H1 (cell line): ENCODE measurements around the gene DNMT1. TPM values are rescaled to one million over a fixed set of nuclear protein-coding genes. Genes with fewer than 3 reads are reported as not detected.

ENCODE experiments used
- CTCF ChIA-PET: fragments of 300-600 bp; sonication (Branson Sonifier 250); formaldehyde crosslinking; loops from one replicate; lab custom pipeline; 2021; ENCODE audit not compliant: partially characterized antibody; lab: Charles Lee
- POLR2A ChIA-PET: fragments of 300-600 bp; sonication (Branson Sonifier 250); formaldehyde crosslinking; loops from one replicate; lab custom pipeline; 2021; ENCODE audit warnings: inconsistent platforms; ENCODE audit not compliant: partially characterized antibody; lab: Charles Lee
- DNase-seq, 2 experiments: peaks; one replicate each; pipeline versions ENCODE4 v3.0.0 to v3.0.0-alpha.2; 2010 to 2022; ENCODE audit warnings: low spot score in 2 of 2, low read depth in 1 of 2, mixed read lengths in 1 of 2
- FAIRE-seq: peaks from 2 replicates; lab custom pipeline; 2011; peaks lifted over from hg19 to GRCh38; lab: Jason Lieb, UNC
- H2AFZ ChIP-seq: 2 replicates; pipeline ENCODE4 v1.8.1; 2012; ENCODE audit warnings: low read length, inconsistent platforms
- H2AK5ac ChIP-seq: 2 replicates; pipeline ENCODE4 v1.6.1; 2013; ENCODE audit warnings: low read depth, low read length
- H2BK120ac ChIP-seq: replicated peaks from 2 replicates; pipeline ENCODE3; 2013; ENCODE audit warnings: low read depth, low read length, inconsistent platforms
- H2BK12ac ChIP-seq: 2 replicates; pipeline ENCODE4 v1.6.1; 2013; ENCODE audit warnings: low read depth, low read length
- H2BK15ac ChIP-seq: 2 replicates; pipeline ENCODE4 v1.6.1; 2013; ENCODE audit warnings: low read length
- H2BK20ac ChIP-seq: 2 replicates; pipeline ENCODE4 v1.6.1; 2013; ENCODE audit warnings: low read length
- H2BK5ac ChIP-seq: 2 replicates; pipeline ENCODE4 v1.6.1; 2013; ENCODE audit warnings: low read depth, low read length
- H3K14ac ChIP-seq: 2 replicates; pipeline ENCODE4 v1.6.1; 2013; ENCODE audit warnings: inconsistent platforms; ENCODE audit not compliant: insufficient read length
- H3K18ac ChIP-seq: 2 replicates; pipeline ENCODE4 v1.6.1; 2013; ENCODE audit warnings: low read length; ENCODE audit errors: extremely low read depth
- H3K23ac ChIP-seq: 2 replicates; pipeline ENCODE4 v1.6.1; 2013; ENCODE audit warnings: inconsistent platforms; ENCODE audit not compliant: insufficient read length
- H3K23me2 ChIP-seq: 2 replicates; pipeline ENCODE4 v1.6.1; 2013; ENCODE audit warnings: low read depth, low read length
- H3K27ac ChIP-seq: 2 replicates; pipeline ENCODE4 v1.6.1; 2011; ENCODE audit warnings: low read depth, low read length, inconsistent platforms
- H3K27me3 ChIP-seq, 4 experiments: replicated peaks in 1 of 4; 1 replicate in 1 of 4; 2 replicates in 3 of 4; pipeline versions ENCODE4 v1.6.1 to v1.8.1; 2011 to 2013; ENCODE audit warnings: low read length in 3 of 4, mild to moderate bottlenecking in 3 of 4, inconsistent platforms in 2 of 4, mixed read lengths in 2 of 4, moderate library complexity in 1 of 4; ENCODE audit not compliant: control insufficient read depth in 3 of 4, insufficient read depth in 3 of 4; ENCODE audit errors: extremely low read depth in 1 of 4
- H3K36me3 ChIP-seq, 4 experiments: 2 replicates each; pipeline versions ENCODE4 v1.6.1 to v1.8.1; 2011 to 2013; ENCODE audit warnings: mild to moderate bottlenecking in 4 of 4, low read length in 3 of 4, moderate library complexity in 2 of 4, control low read depth in 1 of 4, inconsistent platforms in 1 of 4; ENCODE audit not compliant: insufficient read depth in 4 of 4, control insufficient read depth in 2 of 4
- H3K4ac ChIP-seq: replicated peaks from 2 replicates; pipeline ENCODE3; 2013; ENCODE audit warnings: low read length, low read depth, mixed read lengths, inconsistent platforms; ENCODE audit not compliant: insufficient read length
- H3K4me1 ChIP-seq, 4 experiments: replicated peaks in 1 of 4; 1 replicate in 1 of 4; 2 replicates in 3 of 4; pipeline versions ENCODE4 v1.6.1 to v1.8.1; 2011 to 2013; ENCODE audit warnings: low read length in 3 of 4, inconsistent platforms in 2 of 4, mixed read lengths in 1 of 4; ENCODE audit not compliant: insufficient read depth in 4 of 4, control insufficient read depth in 3 of 4
- H3K4me2 ChIP-seq, 2 experiments: 2 replicates each; pipeline versions ENCODE4 v1.6.1 to v1.8.1; 2011 to 2013; ENCODE audit warnings: low read depth in 2 of 2, low read length in 2 of 2, control low read depth in 1 of 2, inconsistent platforms in 1 of 2, mild to moderate bottlenecking in 1 of 2; ENCODE audit not compliant: insufficient read depth in 1 of 2
- H3K4me3 ChIP-seq, 4 experiments: fragments of 200-600, 300-600 bp in 1 of 4; sonication (generic), shearing (Covaris generic), sonication (Bioruptor Twin) in 1 of 4; 2 replicates each; pipeline versions ENCODE4 v1.5.1 to v1.8.1; 2011 to 2016; ENCODE audit warnings: low read length in 4 of 4, low read depth in 3 of 4, control low read depth in 2 of 4, inconsistent platforms in 2 of 4, mild to moderate bottlenecking in 2 of 4, mixed read lengths in 1 of 4, moderate library complexity in 1 of 4; ENCODE audit not compliant: insufficient read depth in 2 of 4; ENCODE audit errors: extremely low read depth in 1 of 4
- H3K56ac ChIP-seq: replicated peaks from 2 replicates; pipeline ENCODE3; 2013; ENCODE audit warnings: low read depth, mild to moderate bottlenecking, mixed read lengths, low read length, inconsistent platforms; ENCODE audit not compliant: insufficient read length
- H3K79me1 ChIP-seq: 2 replicates; pipeline ENCODE4 v1.6.1; 2013; ENCODE audit warnings: low read depth, low read length, control low read depth
- H3K79me2 ChIP-seq, 2 experiments: 2 replicates each; pipeline versions ENCODE4 v1.6.1 to v1.8.1; 2012 to 2013; ENCODE audit warnings: low read length in 2 of 2, mild to moderate bottlenecking in 2 of 2, inconsistent platforms in 1 of 2; ENCODE audit not compliant: insufficient read depth in 2 of 2, control insufficient read depth in 1 of 2
- H3K9ac ChIP-seq, 4 experiments: replicated peaks in 1 of 4; 1 replicate in 1 of 4; 2 replicates in 3 of 4; pipeline versions ENCODE4 v1.6.1 to v1.8.1; 2011 to 2013; ENCODE audit warnings: low read depth in 3 of 4, low read length in 3 of 4, control low read depth in 2 of 4, mild to moderate bottlenecking in 2 of 4, moderate library complexity in 2 of 4, inconsistent platforms in 1 of 4; ENCODE audit errors: extremely low read depth in 1 of 4
- H3K9me3 ChIP-seq, 2 experiments: 2 replicates each; pipeline versions ENCODE4 v1.6.1 to v1.8.1; 2012 to 2013; ENCODE audit warnings: mild to moderate bottlenecking in 2 of 2, moderate library complexity in 2 of 2, control low read depth in 1 of 2, inconsistent platforms in 1 of 2, low read depth in 1 of 2, low read length in 1 of 2, mixed read lengths in 1 of 2; ENCODE audit not compliant: insufficient read depth in 2 of 2
- H4K20me1 ChIP-seq, 2 experiments: replicated peaks in 1 of 2; 2 replicates each; pipeline versions ENCODE3 to v1.8.1; 2011 to 2013; ENCODE audit warnings: inconsistent platforms in 2 of 2, low read length in 2 of 2, mild to moderate bottlenecking in 1 of 2; ENCODE audit not compliant: insufficient read depth in 2 of 2, control insufficient read depth in 1 of 2
- H4K5ac ChIP-seq: 2 replicates; pipeline ENCODE4 v1.6.1; 2013; ENCODE audit warnings: low read length, low read depth, mixed read lengths, inconsistent platforms; ENCODE audit not compliant: insufficient read length
- H4K8ac ChIP-seq: 2 replicates; pipeline ENCODE4 v1.8.0; 2013; ENCODE audit warnings: mild to moderate bottlenecking, moderate library complexity, low read length, inconsistent platforms; ENCODE audit not compliant: insufficient read depth; ENCODE audit errors: extremely low read depth
- H4K91ac ChIP-seq: replicated peaks from 2 replicates; pipeline ENCODE3; 2013; ENCODE audit warnings: low read length, mixed read lengths, inconsistent platforms; ENCODE audit not compliant: insufficient read length
- HDAC2 ChIP-seq, 2 experiments: fragments of 300-600 bp in 1 of 2; sonication (generic) in 1 of 2; IDR thresholded peaks; 2 replicates each; pipeline ENCODE4 v1.6.1; 2011 to 2012; ENCODE audit warnings: low read depth in 2 of 2, low read length in 2 of 2, mild to moderate bottlenecking in 2 of 2, moderate library complexity in 2 of 2, borderline replicate concordance in 1 of 2, inconsistent platforms in 1 of 2
- SP1 ChIP-seq: IDR thresholded peaks from 2 replicates; pipeline ENCODE4 v1.6.1; 2011; ENCODE audit warnings: low read depth, low read length
- SP2 ChIP-seq: IDR thresholded peaks from 2 replicates; pipeline ENCODE4 v1.6.1; 2012; ENCODE audit warnings: mild to moderate bottlenecking, low read length, inconsistent platforms
- SUZ12 ChIP-seq: fragments of 200-600 bp; sonication (generic); IDR thresholded peaks from 2 replicates; pipeline ENCODE4 v1.6.1; 2012; ENCODE audit warnings: mild to moderate bottlenecking, inconsistent platforms, low read length, moderate library complexity, mixed read lengths
- WGBS, 2 experiments: shearing (Covaris generic) in 1 of 2; methylation state at CpG; one replicate each; pipeline versions ENCODE4 v1.1.6 to v1.1.7; 2013 to 2015; ENCODE audit warnings: low lambda C conversion rate in 2 of 2, mixed read lengths in 2 of 2, inconsistent platforms in 1 of 2, low coverage in 1 of 2, missing lambda C conversion rate in 1 of 2; ENCODE audit not compliant: insufficient replicate concordance in 2 of 2, insufficient coverage in 1 of 2, insufficient read length in 1 of 2; ENCODE audit errors: extremely low coverage in 1 of 2, missing lambda C conversion rate in 1 of 2; 5-methylcytosine and 5-hydroxymethylcytosine counted together
- polyA plus RNA-seq, 7 experiments: library from polyadenylated mRNA; depleted of rRNA in 3 of 7; stranded (reverse) in 5 of 7; unstranded in 2 of 7; fragments of >200 nt in 5 of 7; fragments of 200-250 nt in 2 of 7; gene quantifications; 1 replicate in 5 of 7; 2 replicates in 1 of 7; 4 replicates in 1 of 7; pipeline versions ENCODE4 v1.2.1 to v1.2.3, GENCODE V29; 2011 to 2013; ENCODE audit warnings: missing spikeins in 2 of 7, mixed read lengths in 2 of 7
- total RNA-seq: library from RNA; stranded (reverse); fragmentation: NEBNext Ultra II Directional; extraction: Animal tissue kit (Norgen Biotek cat#: 25700); gene quantifications from 2 replicates; pipeline ENCODE4 v1.2.1, GENCODE V29; 2021

DNMT1 gene
- total and polyA plus RNA-seq, 2 of the 8 experiments (the other 6 are each of a cell fraction or from before 2014, with no cell fraction given), result 101 to 210 TPM

GRCh38 chr19:10091895-10092641, 102.7 kb downstream of the DNMT1 start:
- H3K79me2 ChIP-seq, result no peaks in the 10 kb centered on the region
- H2BK5ac ChIP-seq, result no peak overlapping the region
- no peak overlapping the region for H3K18ac ChIP-seq
- H2BK15ac ChIP-seq, result no peak overlapping the region
- H3K56ac ChIP-seq, result no peak overlapping the region
- TF ChIP-seq SP2, result no peak
- no peak for TF ChIP-seq HDAC2 (IDR thresholded peaks at IDR 0.05; ENCODE audit: borderline replicate concordance in 1 of 2, low read depth in 2 of 2, low read length in 2 of 2)
- no peak for TF ChIP-seq SUZ12
- TF ChIP-seq SP1, result no peak
- TF ChIP-seq, all 59 proteins: peak for 0
- Histone ChIP-seq H3K9me3 (peaks cover 0 to 2% of the 10 kb centered on the region in 2 experiments; a peak in 1 of 4 replicates), H3K14ac (no peak overlapping the region), H3K23me2 (peaks cover 5% of the 10 kb centered on the region; the same call in 1 of the 2 replicates), H3K27ac (no peak overlapping the region), H3K4ac (no peak overlapping the region), H2BK12ac (no peak overlapping the region), H3K23ac (no peak overlapping the region), H4K5ac (no peak overlapping the region), H3K27me3 (peaks cover 8 to 25% (median 22%) of the 10 kb centered on the region in 4 experiments), H3K4me2 (no peak overlapping the region), H2AK5ac (no peak overlapping the region), H2BK20ac (no peak overlapping the region), H4K91ac (no peak overlapping the region), H2BK120ac (no peak overlapping the region), H3K9ac (no peak overlapping the region), H3K36me3 (peaks cover 0 to 3% (median 1%) of the 10 kb centered on the region in 4 experiments; a peak in 2 of 8 replicates), H3K79me1 (no peaks in the 10 kb centered on the region), H3K4me1 (peaks cover 0 to 6% (median 3%) of the 10 kb centered on the region in 4 experiments; a peak in 3 of 7 replicates), H4K8ac (no peak overlapping the region), H3K4me3 (no peak overlapping the region), H4K20me1 (peaks cover 0 to 9% of the 10 kb centered on the region in 2 experiments), H2AFZ (no peak overlapping the region)
- no peak for FAIRE-seq
- 95% methylated on average over 13 of the region's 13 CpGs; no CpG with 5 or more reads in 1 of the 2 experiments for WGBS, 2 experiments
- POLR2A ChIA-PET, result interaction anchor here (0.6 to 15.1 kb wide), 4 partner anchors 11 to 261 kb away, joined by 3 to 240 read pairs (median 6); partner anchors contain the start of genes ANGPTL6, P2RY11 and PPAN
- DNase-seq, result no peak
- CTCF ChIA-PET, result interaction anchor here (1.1 kb wide), 1 partner anchor 65 kb away, joined by 3 read pairs; no protein-coding TSS in a partner anchor
